Activated CD4-positive, alpha-beta T cell treated with anti-CD3 and anti-CD28 coated beads, Interleukin-2, amount 50 U/mL, for 16 hours (primary cell): Measurements from ENCODE around the gene CBARP.

ENCODE experiments used
- DNase-seq: peaks from one replicate; pipeline ENCODE4 v3.0.0-alpha.2; 2020

Gene CBARP

GRCh38 chr19:1275260-1275975 lies 37.6 kb upstream of the CBARP start, which contains the start of gene FAM174C:
FAM174C (plus strand) TSS chr19:1275530; CDS start chr19:1275550, 20 bp downstream.
- peak; percentile 98 for DNase-seq

- DNase-seq, result no peak
Measured at GRCh38 chr19:1274852-1275259, 37.1 kb upstream of the CBARP start.

GRCh38 chr19:1274081-1274851 lies 36.5 kb upstream of the CBARP start:
- no peak for DNase-seq

GRCh38 chr19:1273263-1274041 lies 35.6 kb upstream of the CBARP start:
- DNase-seq, result no peak

GRCh38 chr19:1272423-1273262 lies 34.8 kb upstream of the CBARP start:
- no peak for DNase-seq

- DNase-seq, result no peak
Measured at GRCh38 chr19:1271528-1272422, 34.0 kb upstream of the CBARP start.

GRCh38 chr19:1270854-1271527 lies 33.2 kb upstream of the CBARP start:
- DNase-seq, result no peak

GRCh38 chr19:1270213-1270853 lies 32.5 kb upstream of the CBARP start:
- no peak for DNase-seq

- DNase-seq, result peak; percentile 89
Measured at GRCh38 chr19:1269478-1270212, 31.8 kb upstream of the CBARP start.

GRCh38 chr19:1269065-1269477 lies 31.3 kb upstream of the CBARP start, which contains the start of gene CIRBP:
CIRBP (plus strand) TSS chr19:1269332; CDS start chr19:1270934, 1,602 bp downstream.
- peak; percentile 100 for DNase-seq

GRCh38 chr19:1268226-1269064 lies 30.6 kb upstream of the CBARP start:
- DNase-seq, result no peak

- no peak for DNase-seq
Measured at GRCh38 chr19:1267477-1268225, 29.8 kb upstream of the CBARP start.

GRCh38 chr19:1266916-1267476 lies 29.2 kb upstream of the CBARP start:
- peak; percentile 65 for DNase-seq

GRCh38 chr19:1266129-1266915 lies 28.5 kb upstream of the CBARP start:
- DNase-seq, result peak; percentile 90

GRCh38 chr19:1265615-1266128 lies 27.9 kb upstream of the CBARP start:
- DNase-seq, result no peak
